Nephron (organoid): ENCODE measurements around the gene UBE2B.

Experiments used
- H3K27ac Mint-ChIP-seq, 3 experiments: 2 replicates each; pipeline ENCODE4 v1.8.0; 2020; ENCODE audit warnings: mixed read lengths in 3 of 3, mild to moderate bottlenecking in 2 of 3, moderate library complexity in 1 of 3
- H3K27me3 Mint-ChIP-seq: 2 replicates; pipeline ENCODE4 v1.8.0; 2021; ENCODE audit warnings: low read depth, mild to moderate bottlenecking, moderate library complexity, mixed read lengths
- H3K36me3 Mint-ChIP-seq: 2 replicates; pipeline ENCODE4 v1.8.0; 2020; ENCODE audit warnings: low read depth, mixed read lengths
- H3K4me1 Mint-ChIP-seq: 2 replicates; pipeline ENCODE4 v1.8.0; 2020; ENCODE audit warnings: mixed read lengths
- H3K4me3 Mint-ChIP-seq, 3 experiments: 2 replicates each; pipeline ENCODE4 v1.8.0; 2020; ENCODE audit warnings: mild to moderate bottlenecking in 3 of 3, mixed read lengths in 3 of 3, moderate library complexity in 2 of 3
- H3K9me3 Mint-ChIP-seq: 2 replicates; pipeline ENCODE4 v1.8.0; 2020; ENCODE audit warnings: mixed read lengths
- CTCF ChIP-seq, 3 experiments: fragments of 200-600 bp; sonication (generic); IDR thresholded peaks; one replicate each; pipeline ENCODE4 v1.5.0; 2021; ENCODE audit warnings: antibody characterized with exemption in 3 of 3; ENCODE audit not compliant: unreplicated experiment in 3 of 3

Gene UBE2B

GRCh38 chr5:134440201-134440755 lies 68.9 kb downstream of the UBE2B start:
- Mint-ChIP-seq H3K9me3 (no peaks in the 10 kb centered on the region), H3K4me3 (no peak overlapping the region), H3K27me3 (peaks cover 9% of the 10 kb centered on the region), H3K36me3 (no peaks in the 10 kb centered on the region), H3K27ac (no peak overlapping the region), H3K4me1 (peaks cover 28% of the 10 kb centered on the region)
- TF ChIP-seq CTCF (IDR thresholded peaks at IDR 0.05; ENCODE audit: unreplicated experiment in 3 of 3): no peak
